ACC112 (cell line): ENCODE measurements around the gene GFPT1.

ENCODE experiments used
- H2AFZ ChIP-seq: fragments of 200-600 bp; sonication (generic); one replicate; pipeline ENCODE4 v1.6.0; 2017; ENCODE audit warnings: antibody characterized with exemption, low read length; ENCODE audit not compliant: unreplicated experiment
- H3K27ac ChIP-seq: fragments of 200-600 bp; sonication (generic); 2 replicates; pipeline ENCODE4 v1.5.1; 2014; ENCODE audit warnings: low read depth, mild to moderate bottlenecking, antibody characterized with exemption, low read length, moderate library complexity
- H3K27me3 ChIP-seq: fragments of 200-600 bp; sonication (generic); 2 replicates; pipeline ENCODE4 v1.6.1; 2014; ENCODE audit warnings: mild to moderate bottlenecking, antibody characterized with exemption, low read length, moderate library complexity, mixed read lengths; ENCODE audit not compliant: insufficient read depth
- H3K36me3 ChIP-seq: fragments of 200-600 bp; sonication (generic); 2 replicates; pipeline ENCODE4 v1.6.1; 2016; ENCODE audit warnings: mild to moderate bottlenecking, antibody characterized with exemption, low read length, moderate library complexity, mixed read lengths; ENCODE audit not compliant: insufficient read depth
- H3K4me1 ChIP-seq: fragments of 200-600 bp; sonication (generic); one replicate; pipeline ENCODE4 v1.6.1; 2016; ENCODE audit warnings: low read length, mixed read lengths; ENCODE audit not compliant: insufficient read depth, unreplicated experiment, control insufficient read depth
- H3K4me3 ChIP-seq: fragments of 200-600 bp; sonication (generic); 2 replicates; pipeline ENCODE4 v1.5.1; 2014; ENCODE audit warnings: mild to moderate bottlenecking, low read depth, low read length
- H3K79me2 ChIP-seq: fragments of 200-600 bp; sonication (generic); one replicate; pipeline ENCODE4 v1.6.0; 2016; ENCODE audit warnings: low read length; ENCODE audit not compliant: control insufficient read depth, unreplicated experiment, insufficient read depth

The GFPT1 gene

GRCh38 chr2:69306393-69306821 is 80.6 kb downstream of the GFPT1 start:
- no peaks in the 10 kb centered on the region for H3K36me3 ChIP-seq
- peak overlapping the region; percentile 82 for H2AFZ ChIP-seq
- no peaks in the 10 kb centered on the region for H3K79me2 ChIP-seq
- peaks cover 24% of the 10 kb centered on the region for H3K4me1 ChIP-seq
- peak overlapping the region; percentile 53; the same call in 1 of the 2 replicates for H3K27ac ChIP-seq
- peak overlapping the region; percentile 86 for H3K4me3 ChIP-seq
- H3K27me3 ChIP-seq: no peaks in the 10 kb centered on the region

GRCh38 chr2:69305712-69306392 is 81.2 kb downstream of the GFPT1 start:
- Histone ChIP-seq H3K4me1 (peaks cover 24% of the 10 kb centered on the region), H3K27me3 (no peaks in the 10 kb centered on the region), H3K79me2 (no peaks in the 10 kb centered on the region), H3K36me3 (no peaks in the 10 kb centered on the region), H3K4me3 (peak overlapping the region; percentile 86), H3K27ac (peak overlapping the region; percentile 53; the same call in 1 of the 2 replicates), H2AFZ (peak overlapping the region; percentile 82)

GRCh38 chr2:69305166-69305565 is 81.9 kb downstream of the GFPT1 start:
- no peaks in the 10 kb centered on the region for H3K27me3 ChIP-seq
- no peak overlapping the region for H3K4me3 ChIP-seq
- peaks cover 28% of the 10 kb centered on the region for H3K4me1 ChIP-seq
- no peaks in the 10 kb centered on the region for H3K79me2 ChIP-seq
- H3K27ac ChIP-seq: no peak overlapping the region
- H3K36me3 ChIP-seq: no peaks in the 10 kb centered on the region
- H2AFZ ChIP-seq: no peak overlapping the region

- Histone ChIP-seq H3K27ac (no peak overlapping the region), H3K27me3 (no peaks in the 10 kb centered on the region), H3K4me1 (peaks cover 30% of the 10 kb centered on the region), H3K79me2 (no peaks in the 10 kb centered on the region), H2AFZ (no peak overlapping the region), H3K4me3 (no peak overlapping the region), H3K36me3 (no peaks in the 10 kb centered on the region)
Measured at GRCh38 chr2:69304656-69305055, 82.4 kb downstream of the GFPT1 start.

GRCh38 chr2:69300650-69301049 is 86.4 kb downstream of the GFPT1 start:
- H2AFZ ChIP-seq: no peak overlapping the region
- H3K27me3 ChIP-seq: no peaks in the 10 kb centered on the region
- no peak overlapping the region for H3K27ac ChIP-seq
- no peak overlapping the region for H3K4me3 ChIP-seq
- peaks cover 34% of the 10 kb centered on the region for H3K4me1 ChIP-seq
- no peaks in the 10 kb centered on the region for H3K36me3 ChIP-seq
- H3K79me2 ChIP-seq: no peaks in the 10 kb centered on the region

- Histone ChIP-seq H3K79me2 (no peaks in the 10 kb centered on the region), H3K4me3 (no peak overlapping the region), H3K27ac (peak overlapping the region; percentile 85; the same call in 1 of the 2 replicates), H3K36me3 (no peaks in the 10 kb centered on the region), H3K27me3 (no peaks in the 10 kb centered on the region), H2AFZ (no peak overlapping the region), H3K4me1 (peaks cover 34% of the 10 kb centered on the region)
Measured at GRCh38 chr2:69299772-69300516, 87.1 kb downstream of the GFPT1 start.

GRCh38 chr2:69298862-69299261 is 88.2 kb downstream of the GFPT1 start:
- Histone ChIP-seq H3K27me3 (no peaks in the 10 kb centered on the region), H3K27ac (peak overlapping the region; percentile 85), H3K79me2 (no peaks in the 10 kb centered on the region), H3K36me3 (no peaks in the 10 kb centered on the region), H2AFZ (peak overlapping the region; percentile 27), H3K4me1 (peaks cover 34% of the 10 kb centered on the region), H3K4me3 (peak overlapping the region; percentile 26)

GRCh38 chr2:69298261-69298660 is 88.8 kb downstream of the GFPT1 start:
- Histone ChIP-seq H3K27me3 (no peaks in the 10 kb centered on the region), H3K36me3 (no peaks in the 10 kb centered on the region), H3K27ac (peak overlapping the region; percentile 85), H3K4me3 (peak overlapping the region; percentile 26; the same call in 1 of the 2 replicates), H3K79me2 (no peaks in the 10 kb centered on the region), H3K4me1 (peaks cover 34% of the 10 kb centered on the region), H2AFZ (no peak overlapping the region)

- no peaks in the 10 kb centered on the region for H3K36me3 ChIP-seq
- no peak overlapping the region for H3K27ac ChIP-seq
- no peak overlapping the region for H3K4me3 ChIP-seq
- H3K27me3 ChIP-seq: no peaks in the 10 kb centered on the region
- no peak overlapping the region for H2AFZ ChIP-seq
- H3K79me2 ChIP-seq: no peaks in the 10 kb centered on the region
- peaks cover 34% of the 10 kb centered on the region for H3K4me1 ChIP-seq
Measured at GRCh38 chr2:69297216-69297615, 89.8 kb downstream of the GFPT1 start.

- H3K79me2 ChIP-seq: no peaks in the 10 kb centered on the region
- H2AFZ ChIP-seq: no peak overlapping the region
- peaks cover 40% of the 10 kb centered on the region for H3K4me1 ChIP-seq
- no peak overlapping the region for H3K4me3 ChIP-seq
- H3K27me3 ChIP-seq: no peaks in the 10 kb centered on the region
- H3K36me3 ChIP-seq: no peaks in the 10 kb centered on the region
- H3K27ac ChIP-seq: no peak overlapping the region
Measured at GRCh38 chr2:69296421-69296820, 90.6 kb downstream of the GFPT1 start.

GRCh38 chr2:69292256-69292655 is 94.8 kb downstream of the GFPT1 start:
- Histone ChIP-seq H3K79me2 (no peaks in the 10 kb centered on the region), H3K27me3 (no peaks in the 10 kb centered on the region), H3K36me3 (no peaks in the 10 kb centered on the region), H2AFZ (no peak overlapping the region), H3K27ac (no peak overlapping the region), H3K4me3 (no peak overlapping the region), H3K4me1 (peaks cover 14% of the 10 kb centered on the region)
